Activated T-cell treated with anti-CD3 and anti-CD28 coated beads, Interleukin-2, amount 50 U/mL, for 4 hours (primary cell): ENCODE results near the gene CD40LG. TPM values are rescaled to one million over a fixed set of nuclear protein-coding genes. Genes with fewer than 3 reads are reported as not detected.

Source experiments
- ATAC-seq, 2 donors: fragments of 200-7000 bp; cut with Tn5 transposase; one replicate each; pipeline ENCODE4 v1.10.0; 2021
- DNase-seq: peaks from one replicate; pipeline ENCODE4 v3.0.0-alpha.2; 2020
- H3K27me3 Mint-ChIP-seq: one replicate; pipeline ENCODE4 v1.8.0; 2021; ENCODE audit warnings: low read depth, mixed read lengths
- H3K36me3 Mint-ChIP-seq: one replicate; pipeline ENCODE4 v1.8.0; 2022; ENCODE audit warnings: mixed read lengths; ENCODE audit not compliant: insufficient read depth
- H3K4me1 Mint-ChIP-seq: one replicate; pipeline ENCODE4 v1.8.0; 2021; ENCODE audit warnings: low read depth, mixed read lengths
- H3K4me3 Mint-ChIP-seq: one replicate; pipeline ENCODE4 v1.8.0; 2021; ENCODE audit warnings: mild to moderate bottlenecking, moderate library complexity, mixed read lengths
- H3K9me3 Mint-ChIP-seq: one replicate; pipeline ENCODE4 v1.8.0; 2021; ENCODE audit warnings: mixed read lengths
- total RNA-seq, 3 donors: library from RNA; stranded (reverse); gene quantifications; one replicate each; pipeline ENCODE4 v1.2.1, GENCODE V29; 2021

CD40LG gene
- total RNA-seq = 100 to 1,000 TPM in 2 of 3 donors, 10 to 100 TPM in 1; 99.9 to 139 (median 115) TPM

- no peaks in the 10 kb centered on the region for H3K9me3 Mint-ChIP-seq
- peaks cover 40% of the 10 kb centered on the region for H3K4me1 Mint-ChIP-seq
- no peak for DNase-seq
- peaks cover 35% of the 10 kb centered on the region for H3K36me3 Mint-ChIP-seq
- no peaks in the 10 kb centered on the region for H3K27me3 Mint-ChIP-seq
- ATAC-seq = peak; percentile 20 to 31
- peak within 1 kb of the TSS; percentile 95 for H3K4me3 Mint-ChIP-seq
Observed at GRCh38 chrX:136647677-136648360, at the start of gene CD40LG. Gene CD40LG, plus strand, starts transcription at chrX:136648158. Its CDS starts 91 bp downstream, at chrX:136648249.

DNA sequence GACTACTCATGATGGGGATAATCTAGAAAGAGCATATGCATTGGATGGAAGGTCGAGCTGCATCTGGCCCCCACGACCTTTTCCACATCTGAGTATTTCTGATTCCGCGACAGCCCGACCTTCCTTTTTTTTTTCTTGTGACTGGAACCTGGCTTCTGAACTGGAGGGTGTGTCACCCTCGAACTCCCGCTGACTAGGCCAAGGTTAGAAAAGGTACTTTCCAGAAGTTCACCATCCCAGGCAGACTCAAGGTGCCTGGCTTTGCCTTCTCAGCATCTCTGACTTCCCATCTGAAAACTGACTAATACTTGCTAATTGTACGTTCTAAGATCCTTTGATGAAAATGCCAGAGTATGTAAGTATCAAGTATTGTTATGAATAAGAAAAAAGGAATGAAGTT lies 49.3 kb upstream of the CD40LG start:
- peaks cover 2% of the 10 kb centered on the region for H3K36me3 Mint-ChIP-seq
- H3K4me1 Mint-ChIP-seq = peaks cover 42% of the 10 kb centered on the region
- ATAC-seq = peak; percentile 86 to 91
- H3K4me3 Mint-ChIP-seq = peak overlapping the region; percentile 27
- no peaks in the 10 kb centered on the region for H3K9me3 Mint-ChIP-seq
- H3K27me3 Mint-ChIP-seq = no peaks in the 10 kb centered on the region
- DNase-seq = no peak

- H3K27me3 Mint-ChIP-seq = no peaks in the 10 kb centered on the region
- no peak overlapping the region for H3K4me3 Mint-ChIP-seq
- DNase-seq (no peak), ATAC-seq (no peak)
- H3K36me3 Mint-ChIP-seq = peaks cover 2% of the 10 kb centered on the region
- H3K4me1 Mint-ChIP-seq = peaks cover 42% of the 10 kb centered on the region
- H3K9me3 Mint-ChIP-seq = no peaks in the 10 kb centered on the region
Observed at GRCh38 chrX:136600059-136600458, 47.9 kb upstream of the CD40LG start.

DNA sequence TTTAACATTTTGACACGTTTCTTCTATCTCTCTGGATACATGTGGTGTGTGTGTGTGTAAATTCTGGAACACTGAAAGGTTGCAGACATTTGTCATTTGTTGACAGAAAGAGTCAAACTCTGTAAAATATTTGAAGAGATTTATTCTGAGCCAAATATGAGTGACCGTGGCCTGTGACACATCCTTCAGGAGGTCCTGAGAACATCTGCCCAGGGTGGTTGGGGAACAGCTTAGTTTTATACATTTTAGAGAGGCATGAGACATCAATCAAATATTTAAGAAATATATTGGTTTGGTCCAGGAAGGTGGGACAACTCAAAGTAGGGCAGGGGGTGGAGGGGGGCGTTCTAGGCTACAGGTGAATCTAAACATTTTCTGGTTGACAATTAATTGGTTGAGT lies 40.7 kb upstream of the CD40LG start:
- no peaks in the 10 kb centered on the region for H3K9me3 Mint-ChIP-seq
- H3K27me3 Mint-ChIP-seq = no peaks in the 10 kb centered on the region
- ATAC-seq = no peak
- peaks cover 46% of the 10 kb centered on the region for H3K4me1 Mint-ChIP-seq
- no peaks in the 10 kb centered on the region for H3K36me3 Mint-ChIP-seq
- DNase-seq = no peak
- H3K4me3 Mint-ChIP-seq = no peak overlapping the region

DNA sequence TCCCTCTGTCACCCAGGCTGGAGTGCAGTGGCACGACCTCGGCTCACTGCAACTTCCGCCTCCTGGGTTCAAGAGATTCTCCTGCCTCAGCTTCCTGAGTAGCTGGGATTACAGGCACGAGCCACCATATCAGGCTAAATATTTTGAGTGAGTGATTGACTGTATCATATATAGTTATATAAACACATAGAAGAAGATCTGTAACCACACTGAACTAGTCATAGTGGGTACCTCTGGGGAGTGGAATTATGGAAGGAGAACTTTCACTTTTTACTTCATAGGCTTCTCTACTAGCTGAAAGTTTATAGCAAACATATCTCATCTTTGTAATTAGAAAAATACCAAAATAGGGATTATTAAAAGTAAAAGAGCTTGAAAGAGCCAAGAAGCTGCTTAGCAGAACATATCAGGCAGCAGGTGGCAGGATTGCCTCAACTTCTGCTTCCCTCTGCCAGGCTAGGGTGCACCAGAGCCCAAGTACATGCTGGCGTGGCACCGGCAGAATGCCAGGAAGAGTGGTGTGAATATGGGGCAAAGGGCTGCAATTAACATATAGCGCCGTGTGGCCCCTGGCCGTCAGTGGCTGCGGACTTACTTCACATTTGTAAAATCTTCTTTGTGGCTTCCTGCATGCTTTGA lies 39.5 kb upstream of the CD40LG start:
- H3K4me3 Mint-ChIP-seq = peak overlapping the region; percentile 43
- H3K27me3 Mint-ChIP-seq = no peaks in the 10 kb centered on the region
- H3K4me1 Mint-ChIP-seq = peaks cover 44% of the 10 kb centered on the region
- H3K9me3 Mint-ChIP-seq = no peaks in the 10 kb centered on the region
- no peaks in the 10 kb centered on the region for H3K36me3 Mint-ChIP-seq
- ATAC-seq = peak; percentile 72 to 85
- DNase-seq = peak; percentile 53

GRCh38 chrX:136616987-136617685 lies 30.8 kb upstream of the CD40LG start:
- H3K27me3 Mint-ChIP-seq = no peaks in the 10 kb centered on the region
- H3K4me1 Mint-ChIP-seq = peaks cover 54% of the 10 kb centered on the region
- DNase-seq (no peak), ATAC-seq (peak; percentile 89 to 90)
- peak overlapping the region; percentile 51 for H3K4me3 Mint-ChIP-seq
- H3K9me3 Mint-ChIP-seq = no peaks in the 10 kb centered on the region
- no peaks in the 10 kb centered on the region for H3K36me3 Mint-ChIP-seq

DNA sequence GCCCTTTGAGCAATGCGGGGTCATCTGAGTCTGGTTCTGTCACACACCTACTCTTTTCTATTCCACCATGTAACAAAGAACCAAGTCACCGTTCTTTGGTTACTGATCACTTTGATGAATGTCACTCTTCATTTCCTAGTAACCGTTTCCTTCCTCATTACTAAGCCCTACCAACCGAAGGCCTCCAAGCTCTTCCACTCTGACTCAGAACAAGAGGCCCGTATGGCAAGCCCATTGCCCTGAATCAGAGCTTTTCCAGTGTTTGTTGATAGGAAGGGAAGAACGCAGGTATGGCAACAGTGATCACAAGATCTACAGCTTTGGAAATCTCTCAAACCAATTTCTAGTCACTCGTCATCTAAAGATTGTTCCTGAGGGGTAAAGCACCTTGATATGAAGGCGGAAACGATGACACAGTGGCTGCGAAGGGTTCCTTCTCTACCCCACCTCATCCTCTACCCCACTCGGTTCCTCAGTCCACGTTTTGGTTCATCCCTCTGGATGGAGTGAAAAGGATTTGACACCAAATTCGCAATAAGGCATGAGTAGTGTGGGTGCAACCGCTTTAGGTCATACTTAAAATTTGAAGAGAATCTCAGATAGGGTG lies 28.0 kb upstream of the CD40LG start:
- Mint-ChIP-seq H3K4me1 (peaks cover 70% of the 10 kb centered on the region), H3K4me3 (peak overlapping the region; percentile 11)
- peak; percentile 68 to 76 for ATAC-seq

GRCh38 chrX:136620780-136621179 lies 27.2 kb upstream of the CD40LG start:
- Mint-ChIP-seq H3K9me3 (no peaks in the 10 kb centered on the region), H3K4me1 (peaks cover 72% of the 10 kb centered on the region), H3K27me3 (no peaks in the 10 kb centered on the region), H3K36me3 (no peaks in the 10 kb centered on the region), H3K4me3 (no peak overlapping the region)
- ATAC-seq (no peak), DNase-seq (no peak)

More for the DNA sequence above, 28.0 kb upstream of the CD40LG start:
- DNase-seq = peak; percentile 28
- Mint-ChIP-seq H3K9me3 (no peaks in the 10 kb centered on the region), H3K36me3 (no peaks in the 10 kb centered on the region), H3K27me3 (no peaks in the 10 kb centered on the region)

DNA sequence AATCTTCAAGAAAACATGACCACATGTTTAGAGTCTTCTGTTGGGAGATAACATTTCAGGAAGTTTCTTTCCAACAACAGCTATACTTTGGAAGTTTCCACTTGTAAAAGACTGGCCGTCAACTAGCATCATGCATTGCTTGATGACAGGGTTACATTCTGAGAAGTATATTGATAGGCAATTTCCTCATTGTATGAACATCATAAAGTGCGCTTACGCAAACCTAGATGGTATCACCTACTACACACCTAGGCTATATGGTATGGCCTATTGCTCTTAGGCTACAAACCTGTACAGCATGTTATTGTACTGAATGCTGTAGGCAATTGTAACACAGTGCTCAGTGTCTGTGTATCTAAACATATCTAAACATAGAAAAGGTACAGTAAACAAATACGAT lies 25.4 kb upstream of the CD40LG start:
- Mint-ChIP-seq H3K9me3 (no peaks in the 10 kb centered on the region), H3K27me3 (no peaks in the 10 kb centered on the region), H3K4me1 (peaks cover 81% of the 10 kb centered on the region), H3K4me3 (no peak overlapping the region), H3K36me3 (no peaks in the 10 kb centered on the region)
- ATAC-seq = no peak
- DNase-seq = no peak

DNA sequence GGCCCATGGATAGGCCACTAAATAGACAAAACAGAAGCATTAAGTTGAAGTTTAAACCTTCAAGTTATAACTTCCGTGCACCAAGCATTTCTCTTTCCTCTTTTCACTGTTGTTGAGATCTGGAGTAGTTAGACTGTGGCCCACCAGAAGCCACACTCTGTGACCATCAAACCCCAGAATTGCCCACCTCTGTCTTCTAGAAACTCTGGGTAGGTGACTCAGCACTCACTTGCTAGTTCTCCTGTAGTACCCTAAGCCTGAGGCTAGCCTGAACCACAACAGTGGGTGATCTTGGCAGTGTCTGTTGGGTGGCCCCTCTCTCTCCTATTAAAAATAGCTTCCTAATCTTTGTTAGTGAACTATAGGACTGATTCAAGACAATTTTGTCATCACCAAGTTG lies 24.6 kb upstream of the CD40LG start:
- H3K4me1 Mint-ChIP-seq = peaks cover 82% of the 10 kb centered on the region
- H3K27me3 Mint-ChIP-seq = no peaks in the 10 kb centered on the region
- H3K36me3 Mint-ChIP-seq = no peaks in the 10 kb centered on the region
- no peaks in the 10 kb centered on the region for H3K9me3 Mint-ChIP-seq
- DNase-seq (no peak), ATAC-seq (peak in 1 of 2 donors; percentile 32)
- H3K4me3 Mint-ChIP-seq = no peak overlapping the region

- H3K9me3 Mint-ChIP-seq = no peaks in the 10 kb centered on the region
- no peaks in the 10 kb centered on the region for H3K27me3 Mint-ChIP-seq
- DNase-seq (no peak), ATAC-seq (no peak)
- H3K36me3 Mint-ChIP-seq = no peaks in the 10 kb centered on the region
- H3K4me1 Mint-ChIP-seq = peaks cover 80% of the 10 kb centered on the region
- H3K4me3 Mint-ChIP-seq = no peak overlapping the region
Observed at GRCh38 chrX:136625246-136625645, 22.7 kb upstream of the CD40LG start.

DNA sequence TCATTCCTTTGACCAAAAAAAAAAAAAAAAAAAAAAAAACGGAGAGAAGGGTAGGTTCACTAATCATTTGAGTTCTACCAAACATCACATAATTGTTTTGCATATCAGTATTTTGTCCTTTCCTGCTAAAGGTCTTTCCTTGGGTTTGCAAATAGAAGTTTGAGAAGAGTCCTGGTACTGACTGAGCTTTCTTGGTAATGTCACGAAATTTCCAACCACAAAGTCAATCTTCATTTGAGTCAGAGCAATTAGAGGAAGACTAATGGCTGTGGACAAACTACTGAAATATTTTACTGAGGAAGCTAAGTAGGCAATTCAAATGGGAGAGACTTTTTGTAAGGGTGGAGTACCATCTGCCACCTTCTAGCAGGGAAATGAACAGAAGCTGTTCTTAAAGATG lies 21.7 kb upstream of the CD40LG start:
- Mint-ChIP-seq H3K9me3 (no peaks in the 10 kb centered on the region), H3K4me3 (no peak overlapping the region), H3K4me1 (peaks cover 84% of the 10 kb centered on the region), H3K27me3 (no peaks in the 10 kb centered on the region), H3K36me3 (no peaks in the 10 kb centered on the region)
- DNase-seq = no peak
- ATAC-seq = peak; percentile 17 to 33

DNA sequence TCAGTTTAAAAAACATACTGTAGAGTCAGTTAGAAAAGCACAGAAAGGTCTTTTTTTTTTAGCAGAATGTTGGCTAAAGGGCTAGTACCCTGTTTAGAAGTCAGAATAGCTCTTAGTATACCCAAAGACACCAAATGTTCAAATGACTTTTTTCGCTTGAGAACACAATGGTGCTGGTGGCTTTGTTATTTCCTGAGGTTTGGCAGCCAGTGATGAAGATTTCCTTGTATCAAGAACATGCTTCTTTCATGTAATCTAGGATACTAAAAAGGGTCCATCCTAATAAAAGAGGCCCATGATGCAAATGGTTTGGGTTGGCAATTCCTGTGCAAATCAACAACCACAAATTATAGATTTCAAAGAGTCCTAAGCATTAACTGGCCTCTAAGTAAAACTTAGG lies 21.1 kb upstream of the CD40LG start:
- Mint-ChIP-seq H3K27me3 (no peaks in the 10 kb centered on the region), H3K9me3 (no peaks in the 10 kb centered on the region), H3K36me3 (no peaks in the 10 kb centered on the region), H3K4me1 (peaks cover 83% of the 10 kb centered on the region), H3K4me3 (no peak overlapping the region)
- no peak for DNase-seq
- no peak for ATAC-seq

DNA sequence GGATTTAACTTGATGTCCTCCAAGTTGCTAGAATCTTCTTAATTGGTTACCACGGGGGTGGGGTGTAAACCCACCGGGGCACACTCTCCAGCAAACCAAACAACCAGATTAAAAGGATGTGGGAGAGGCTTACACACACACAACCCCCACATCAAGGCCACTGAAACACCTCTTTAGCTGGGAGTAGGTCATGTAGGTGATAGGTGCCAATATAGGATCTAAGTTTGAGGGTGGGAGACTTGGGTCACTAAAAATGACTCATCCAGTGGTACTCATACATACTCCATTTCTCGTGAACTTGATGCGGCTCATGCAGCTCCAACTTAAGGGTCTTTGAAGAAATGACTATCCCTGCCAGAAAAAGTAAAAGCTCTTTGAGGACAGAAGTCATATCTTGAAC lies 20.5 kb upstream of the CD40LG start:
- Mint-ChIP-seq H3K9me3 (no peaks in the 10 kb centered on the region), H3K4me1 (peaks cover 83% of the 10 kb centered on the region), H3K4me3 (no peak overlapping the region), H3K36me3 (no peaks in the 10 kb centered on the region), H3K27me3 (no peaks in the 10 kb centered on the region)
- no peak for DNase-seq
- peak; percentile 66 to 72 for ATAC-seq
